DMS53 (cell line): ENCODE results near the gene EZH1.
A peak's percentile ranks its signal among the peaks of the same experiment; 100 is the strongest.

Experiments
- DNase-seq: peaks from one replicate; lab custom pipeline; 2025; lab: John Stamatoyannopoulos, UW

EZH1 gene

GRCh38 chr17:42709561-42709960 is 35.3 kb downstream of the EZH1 start:
- DNase-seq, result no peak

GRCh38 chr17:42708588-42708987 is 36.3 kb downstream of the EZH1 start:
- no peak for DNase-seq

DNA sequence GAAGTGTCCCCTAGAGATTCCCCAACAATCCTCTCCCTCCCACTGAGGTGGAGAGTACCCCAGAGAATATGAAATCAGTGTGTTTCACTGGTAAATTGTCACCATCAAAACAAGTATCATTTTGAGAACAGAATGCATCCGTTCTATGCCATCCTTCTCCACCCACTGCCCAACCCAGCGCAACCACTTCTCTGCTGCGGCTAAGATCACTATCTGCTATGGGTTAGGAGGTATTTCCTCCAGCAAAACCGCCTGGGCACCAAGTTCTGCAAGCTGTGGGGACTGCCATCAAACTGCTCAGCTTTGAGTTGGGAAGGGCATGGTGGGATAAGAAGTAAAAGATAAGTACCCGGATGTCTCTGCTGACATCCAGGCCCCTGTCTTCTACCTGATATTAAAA is 38.1 kb downstream of the EZH1 start:
- DNase-seq, result no peak

DNA sequence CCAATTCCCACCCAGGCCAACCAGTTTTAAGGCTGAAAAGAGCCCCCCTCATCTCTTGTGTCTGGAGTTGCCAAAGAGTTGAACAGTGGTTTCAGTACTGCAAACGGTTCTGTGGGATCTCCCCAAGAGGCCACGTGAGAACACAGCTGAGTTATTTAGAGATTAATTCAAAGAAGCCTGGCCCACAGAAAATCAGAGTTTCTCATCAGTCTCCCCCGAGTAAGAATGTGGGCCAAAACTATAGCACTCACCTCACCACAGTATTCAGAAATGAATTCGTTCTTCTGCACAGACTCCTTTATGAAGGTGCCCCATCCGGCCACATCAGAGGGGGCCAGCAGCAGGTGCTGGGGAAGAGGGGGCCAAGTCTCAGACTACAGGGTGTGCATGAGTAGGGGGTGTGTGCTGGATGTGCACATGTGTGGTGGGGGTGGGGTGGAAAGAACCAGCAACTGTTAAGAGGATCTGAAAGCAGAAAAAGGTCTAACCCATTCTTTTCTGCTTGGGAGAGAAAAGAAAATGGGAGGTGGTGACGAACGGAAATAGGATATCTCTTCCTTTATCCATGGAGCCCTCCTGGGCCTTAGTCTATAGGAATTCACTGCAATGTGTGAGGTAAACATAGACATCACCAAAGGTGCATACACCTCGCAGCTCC is 39.9 kb downstream of the EZH1 start:
- no peak for DNase-seq

DNA sequence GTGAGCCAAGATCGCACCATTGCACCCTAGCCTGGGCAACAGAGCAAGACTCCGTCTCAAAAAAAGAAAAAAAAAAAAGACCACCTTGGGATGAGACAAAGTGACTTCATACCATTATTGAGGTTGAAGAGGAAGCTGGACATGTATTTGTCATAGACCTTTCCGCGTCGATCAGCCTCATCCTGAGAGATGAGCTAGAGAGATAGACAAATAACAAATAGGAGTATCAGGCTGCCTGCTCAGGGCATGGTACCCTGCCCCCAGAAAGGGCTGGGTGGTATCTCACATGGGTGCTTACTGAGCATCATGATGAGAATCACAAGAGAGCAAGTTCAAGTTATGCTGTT is 40.4 kb downstream of the EZH1 start:
- DNase-seq, result no peak

GRCh38 chr17:42702446-42702845 is 42.4 kb downstream of the EZH1 start:
- no peak for DNase-seq

- no peak for DNase-seq
Measured at GRCh38 chr17:42700586-42701289, 44.1 kb downstream of the EZH1 start.

GRCh38 chr17:42699415-42699740 is 45.5 kb downstream of the EZH1 start:
- no peak for DNase-seq

- no peak for DNase-seq
Measured at GRCh38 chr17:42698736-42699414, 46.0 kb downstream of the EZH1 start.

DNA sequence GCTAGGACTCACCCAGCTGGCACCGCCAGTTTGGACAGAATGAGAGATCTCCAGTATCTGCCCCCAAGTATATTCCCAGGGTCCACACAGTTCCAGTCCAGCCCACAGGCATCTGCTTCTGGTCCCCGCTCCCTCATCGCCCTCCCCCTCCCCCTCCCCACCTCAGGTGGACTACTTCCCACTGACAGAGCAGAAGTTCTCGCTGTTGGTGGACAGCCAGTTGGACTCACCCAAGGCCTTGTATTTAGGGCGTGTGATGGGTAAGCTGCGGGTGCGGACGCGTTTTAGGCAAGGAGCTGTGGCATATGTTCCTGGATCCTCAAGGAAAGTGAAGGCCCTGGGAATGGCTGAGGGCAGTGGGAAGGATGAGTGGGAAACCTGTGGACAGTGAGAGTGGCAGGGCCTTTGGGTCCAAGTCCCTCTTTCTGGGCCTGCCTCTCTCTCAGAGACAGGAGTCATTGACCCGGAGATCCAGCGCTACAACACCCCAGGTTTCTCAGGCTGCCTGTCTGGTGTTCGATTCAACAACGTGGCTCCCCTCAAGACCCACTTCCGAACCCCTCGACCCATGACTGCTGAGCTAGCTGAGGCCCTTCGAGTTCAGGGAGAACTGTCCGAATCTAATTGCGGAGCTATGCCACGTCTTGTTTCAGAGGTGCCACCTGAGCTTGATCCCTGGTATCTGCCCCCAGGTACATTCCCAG is 47.6 kb downstream of the EZH1 start:
- DNase-seq, result no peak

- DNase-seq, result no peak
Measured at GRCh38 chr17:42695500-42695899, 49.3 kb downstream of the EZH1 start.

GRCh38 chr17:42694524-42694923 is 50.3 kb downstream of the EZH1 start:
- DNase-seq, result no peak

DNA sequence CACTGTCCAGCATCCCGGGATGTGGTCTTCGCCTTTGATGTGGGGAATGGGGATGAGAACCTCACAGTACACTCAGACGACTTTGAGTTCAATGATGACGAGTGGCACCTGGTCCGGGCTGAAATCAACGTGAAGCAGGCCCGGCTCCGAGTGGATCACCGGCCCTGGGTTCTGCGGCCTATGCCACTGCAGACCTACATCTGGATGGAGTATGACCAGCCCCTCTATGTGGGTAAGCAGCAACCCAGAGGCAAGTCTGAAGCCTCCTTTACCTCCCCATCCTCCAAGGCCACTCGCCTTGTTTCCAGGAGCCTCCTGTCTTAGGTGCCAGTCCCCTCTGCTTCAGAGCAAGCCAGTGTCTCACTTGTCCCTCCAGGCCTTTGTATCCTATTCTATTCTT is 52.4 kb downstream of the EZH1 start:
- DNase-seq, result no peak

GRCh38 chr17:42691021-42691545 is 53.8 kb downstream of the EZH1 start:
- DNase-seq, result no peak

DNA sequence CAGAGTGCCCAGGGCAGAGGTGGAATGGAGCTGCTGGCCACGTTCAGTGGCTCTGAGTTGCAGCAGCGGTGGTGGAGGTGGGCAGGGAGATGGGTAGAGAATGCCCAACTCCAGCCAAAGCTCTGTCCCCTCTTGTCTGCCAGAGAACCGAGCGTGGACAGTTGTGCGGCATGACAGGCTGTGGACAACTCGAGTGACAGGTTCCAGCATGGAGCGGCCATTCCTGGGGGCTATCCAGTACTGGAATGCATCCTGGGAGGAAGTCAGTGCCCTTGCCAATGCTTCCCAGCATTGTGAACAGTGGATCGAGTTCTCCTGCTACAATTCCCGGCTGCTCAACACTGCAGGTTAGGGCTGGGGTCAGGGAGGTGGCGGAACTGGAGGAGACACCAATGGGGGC is 54.2 kb downstream of the EZH1 start:
- no peak for DNase-seq

GRCh38 chr17:42687707-42688320 is 57.0 kb downstream of the EZH1 start:
- no peak for DNase-seq

DNA sequence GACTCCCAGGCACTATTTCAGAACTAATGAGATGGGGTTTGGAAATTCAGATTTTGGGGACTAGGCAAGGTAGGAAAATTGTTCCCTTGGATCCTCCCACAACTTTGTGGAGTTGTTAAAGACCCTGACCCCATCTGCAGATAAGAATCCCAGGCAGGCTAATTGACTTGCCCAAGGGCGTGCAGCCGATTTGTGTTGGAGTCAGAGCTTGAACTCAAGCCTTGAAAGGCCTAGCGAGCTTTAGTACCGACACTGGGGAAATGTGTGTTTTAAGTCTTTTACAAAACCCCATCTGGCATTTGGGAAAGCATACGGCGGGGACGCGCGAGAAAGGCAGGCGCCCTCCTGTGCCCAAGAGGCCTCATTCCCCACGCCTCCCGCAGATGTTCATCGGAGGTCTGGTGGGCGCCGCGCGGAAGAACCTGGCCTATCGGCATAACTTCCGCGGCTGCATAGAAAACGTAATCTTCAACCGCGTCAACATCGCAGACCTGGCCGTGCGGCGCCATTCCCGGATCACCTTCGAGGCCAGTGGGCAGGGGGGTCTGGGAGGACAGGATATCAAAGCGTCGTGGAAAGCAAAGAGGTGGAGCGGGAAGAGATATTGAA is 58.2 kb downstream of the EZH1 start:
- no peak for DNase-seq

DNA sequence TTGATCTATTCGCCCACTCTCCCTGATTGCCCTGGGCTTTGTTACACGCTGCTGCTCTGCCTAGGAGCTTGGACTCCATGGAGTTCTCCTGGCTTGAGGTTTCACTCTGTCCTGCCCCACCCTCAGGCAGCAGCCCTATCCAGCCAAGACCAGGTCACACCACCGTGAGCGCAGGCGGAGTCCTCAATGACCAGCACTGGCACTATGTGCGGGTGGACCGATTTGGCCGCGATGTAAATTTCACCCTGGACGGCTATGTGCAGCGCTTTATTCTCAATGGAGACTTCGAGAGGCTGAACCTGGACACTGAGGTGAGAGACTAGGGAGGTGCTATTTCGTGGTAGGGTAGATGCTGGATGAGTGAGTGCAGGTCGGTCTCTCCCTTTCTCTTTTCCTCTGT is 59.0 kb downstream of the EZH1 start:
- DNase-seq, result no peak

GRCh38 chr17:42684929-42685556 is 59.8 kb downstream of the EZH1 start:
- DNase-seq, result no peak

DNA sequence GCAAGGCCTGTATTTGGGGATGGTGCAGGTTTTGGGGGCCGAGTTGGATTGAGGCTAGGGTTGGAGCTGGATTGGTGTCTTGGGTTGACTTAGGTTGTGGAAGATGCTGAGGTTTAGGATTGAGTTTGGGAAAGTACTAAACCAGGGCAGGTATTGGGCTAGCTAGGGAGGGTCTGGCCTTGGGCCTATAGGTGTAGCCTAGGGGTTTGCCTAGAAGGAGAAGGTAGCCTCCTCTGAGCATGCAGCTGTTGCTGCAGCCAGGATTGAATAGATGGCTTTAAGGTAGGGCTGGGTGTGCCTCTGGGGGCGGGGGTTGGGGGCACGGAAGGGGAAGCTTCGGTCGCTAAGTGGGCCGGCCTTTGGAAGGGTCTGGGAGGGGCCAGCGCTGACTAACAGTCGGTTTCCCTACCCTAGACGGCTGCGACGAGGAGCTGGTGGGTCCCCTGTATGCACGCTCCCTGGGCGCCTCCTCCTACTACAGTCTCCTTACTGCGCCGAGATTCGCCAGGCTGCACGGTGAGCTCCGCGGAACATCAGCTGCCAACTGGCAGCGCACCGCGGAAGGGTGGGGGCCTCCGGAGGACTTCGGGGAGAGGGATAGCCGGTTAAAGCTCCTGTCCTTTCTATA is 61.3 kb downstream of the EZH1 start:
- peak; percentile 36 for DNase-seq
